Measurements from ENCODE around the gene FHIT.
"Not testable (repeated sequence)": the region's sequence is repeated elsewhere in the genome, so short reads cannot be mapped to it uniquely, and the experiment has no call there.

Gene FHIT

GRCh38 chr3:60919296-60919695 lies 332.0 kb downstream of the FHIT start:
- DNase-seq (ENCODE audit: low spot score): no peak

- no peak for DNase-seq (ENCODE audit: low spot score)
These were observed 334.1 kb downstream of the FHIT start for GRCh38 chr3:60917141-60917540.

GRCh38 chr3:60916546-60916945 lies 334.7 kb downstream of the FHIT start:
- no peak for DNase-seq (ENCODE audit: low spot score)

- no peak for DNase-seq (ENCODE audit: low spot score)
These were observed 337.8 kb downstream of the FHIT start for GRCh38 chr3:60913474-60913873.

GRCh38 chr3:60912876-60913275 lies 338.4 kb downstream of the FHIT start:
- DNase-seq (ENCODE audit: low spot score): no peak

- no peak for DNase-seq (ENCODE audit: low spot score)
These were observed 339.1 kb downstream of the FHIT start for GRCh38 chr3:60912142-60912541.

- no peak for DNase-seq (ENCODE audit: low spot score)
These were observed 341.7 kb downstream of the FHIT start for GRCh38 chr3:60909526-60909925.

- DNase-seq (ENCODE audit: low spot score): no peak
These were observed 345.0 kb downstream of the FHIT start for GRCh38 chr3:60906283-60906682.

- DNase-seq (ENCODE audit: low spot score): no peak
These were observed 352.9 kb downstream of the FHIT start for GRCh38 chr3:60898321-60898720.

- no peak for DNase-seq (ENCODE audit: low spot score)
These were observed 357.3 kb downstream of the FHIT start for GRCh38 chr3:60893946-60894345.

GRCh38 chr3:60890226-60890625 lies 361.0 kb downstream of the FHIT start:
- DNase-seq (ENCODE audit: low spot score): no peak

GRCh38 chr3:60888952-60889351 lies 362.3 kb downstream of the FHIT start:
- DNase-seq (ENCODE audit: low spot score): not testable (repeated sequence)

GRCh38 chr3:60887574-60887973 lies 363.7 kb downstream of the FHIT start:
- DNase-seq (ENCODE audit: low spot score): no peak

- no peak for DNase-seq (ENCODE audit: low spot score)
These were observed 364.7 kb downstream of the FHIT start for GRCh38 chr3:60886518-60886917.

- DNase-seq (ENCODE audit: low spot score): no peak
These were observed 367.2 kb downstream of the FHIT start for GRCh38 chr3:60884005-60884404.

- DNase-seq (ENCODE audit: low spot score): no peak
These were observed 374.1 kb downstream of the FHIT start for GRCh38 chr3:60877188-60877587.

- no peak for DNase-seq (ENCODE audit: low spot score)
These were observed 380.9 kb downstream of the FHIT start for GRCh38 chr3:60870396-60870795.

- no peak for DNase-seq (ENCODE audit: low spot score)
These were observed 384.1 kb downstream of the FHIT start for GRCh38 chr3:60867200-60867599.

GRCh38 chr3:60856257-60857046 lies 394.8 kb downstream of the FHIT start:
- DNase-seq (ENCODE audit: low spot score): no peak

- no peak for DNase-seq (ENCODE audit: low spot score)
These were observed 396.0 kb downstream of the FHIT start for GRCh38 chr3:60855250-60855649.

GRCh38 chr3:60854791-60855190 lies 396.5 kb downstream of the FHIT start:
- DNase-seq (ENCODE audit: low spot score): no peak

- no peak for DNase-seq (ENCODE audit: low spot score)
These were observed 403.5 kb downstream of the FHIT start for GRCh38 chr3:60847791-60848190.

- DNase-seq (ENCODE audit: low spot score): no peak
These were observed 407.0 kb downstream of the FHIT start for GRCh38 chr3:60844256-60844655.

- no peak for DNase-seq (ENCODE audit: low spot score)
These were observed 409.9 kb downstream of the FHIT start for GRCh38 chr3:60841355-60841754.

Measured in CD4-positive, alpha-beta T cell treated with Interleukin-2 at 100 ng/mL for 4 hours (primary cell).